SHP77 treated with DMSO at 0.1 percent for 48 hours (cell line): ENCODE data around the gene BRD7.

ENCODE experiments used
- DNase-seq: peaks from one replicate; lab custom pipeline; 2025; lab: John Stamatoyannopoulos, UW

The BRD7 gene

DNA sequence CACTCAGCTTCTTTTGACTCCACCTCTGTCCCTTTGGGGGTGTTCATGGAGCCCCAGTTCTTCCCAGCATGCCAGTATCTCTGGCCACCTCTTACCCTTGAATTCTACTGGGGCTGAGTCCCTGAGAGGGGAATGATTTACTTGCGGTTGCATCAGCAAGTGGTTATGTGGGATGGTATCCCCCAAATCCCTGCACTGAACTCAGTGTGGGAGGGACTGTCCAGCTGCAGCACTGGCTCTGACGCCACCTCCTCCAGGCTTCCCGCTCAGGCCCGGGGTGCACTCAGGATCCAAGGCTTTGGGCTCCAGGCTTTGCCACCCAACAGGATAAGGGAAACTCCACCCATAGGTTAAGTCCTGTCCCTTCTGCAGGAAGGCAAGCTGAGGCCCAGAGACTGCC lies 21.1 kb upstream of the BRD7 start:
- no peak for DNase-seq

- DNase-seq: no peak
Observed at GRCh38 chr16:50388496-50388895, 19.7 kb upstream of the BRD7 start.

DNA sequence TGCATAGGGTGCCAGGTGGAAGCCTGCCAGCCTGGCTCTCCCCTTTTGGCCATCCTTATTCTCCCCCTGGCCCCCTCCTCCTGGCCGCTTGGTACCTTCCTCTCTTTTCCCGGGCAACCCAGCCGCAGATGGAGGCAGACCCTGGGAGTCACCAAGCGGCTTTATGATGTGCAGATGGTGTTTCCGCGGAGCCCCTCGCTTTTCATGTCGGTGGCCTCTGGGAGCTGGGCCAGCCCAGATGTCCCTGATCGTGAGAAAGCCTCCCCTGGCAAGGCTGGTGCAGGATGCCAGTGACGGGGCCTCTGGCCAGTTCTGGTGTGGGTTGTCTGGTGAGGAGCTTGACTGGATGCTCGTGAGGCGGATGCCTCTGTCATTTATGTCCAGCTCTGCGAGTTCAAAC lies 18.0 kb upstream of the BRD7 start:
- DNase-seq: no peak

- no peak for DNase-seq
Observed at GRCh38 chr16:50386139-50386538, 17.4 kb upstream of the BRD7 start.

- DNase-seq: no peak
Observed at GRCh38 chr16:50384500-50385135, 15.8 kb upstream of the BRD7 start.

- no peak for DNase-seq
Observed at GRCh38 chr16:50381679-50382440, 13.1 kb upstream of the BRD7 start.

DNA sequence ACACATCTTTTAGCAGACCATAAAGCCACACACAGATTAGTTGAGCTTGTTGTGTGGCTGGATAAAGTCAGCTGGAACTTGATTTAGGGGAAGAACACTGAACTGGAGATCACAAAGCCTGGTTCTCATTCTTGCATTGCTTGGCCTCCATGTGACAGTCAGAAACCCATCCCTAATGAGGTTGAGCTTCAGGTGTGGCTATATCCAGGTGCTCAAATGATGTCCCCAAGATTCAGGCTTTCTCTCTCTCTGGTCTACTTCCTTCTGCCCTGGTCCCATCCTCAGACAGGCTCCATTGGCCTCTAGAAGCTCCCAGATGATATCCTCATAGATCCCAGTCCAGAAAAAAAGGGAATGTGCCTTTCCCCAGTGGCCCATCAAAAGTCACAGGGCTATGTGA lies 9.6 kb upstream of the BRD7 start:
- no peak for DNase-seq

DNA sequence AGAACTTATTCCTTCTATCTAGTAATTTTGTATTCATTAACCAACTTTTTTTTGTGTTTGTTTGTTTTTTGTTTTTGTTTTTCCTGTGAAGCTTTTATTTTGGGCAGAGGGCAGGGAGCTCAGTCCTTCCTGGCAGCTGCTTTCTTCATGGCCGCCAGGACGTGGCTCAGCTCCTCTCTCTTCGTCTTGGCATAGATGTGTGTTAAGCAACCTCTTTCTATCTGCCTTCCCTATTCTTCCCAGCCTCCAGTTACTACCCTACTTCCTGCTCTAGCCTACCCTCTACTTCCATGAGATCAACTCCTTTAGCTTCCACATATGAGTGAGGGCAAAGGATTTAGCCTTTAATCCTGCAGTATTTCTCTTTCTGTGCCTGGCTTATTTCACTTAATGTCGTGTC lies 8.2 kb upstream of the BRD7 start:
- no peak for DNase-seq

DNA sequence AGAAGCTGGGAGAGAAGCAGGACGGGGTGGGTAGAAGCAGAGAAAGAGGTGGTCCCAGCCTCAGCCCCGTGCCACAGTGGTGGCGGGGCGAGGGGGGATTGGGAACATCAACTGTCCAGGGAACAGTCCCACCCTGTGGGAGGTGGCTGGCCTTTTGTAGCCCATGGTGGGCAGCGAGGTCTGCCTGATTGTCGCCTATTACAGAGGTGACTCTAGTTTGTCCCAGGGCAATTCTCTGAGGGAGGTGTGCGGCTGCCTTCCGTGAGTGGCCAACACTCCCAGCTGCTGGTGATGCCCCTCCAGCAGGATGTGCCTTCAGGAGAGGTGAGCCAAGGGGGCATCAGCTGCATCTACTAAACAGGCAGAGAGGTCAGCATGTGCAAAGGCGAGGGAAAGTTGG lies 5.0 kb upstream of the BRD7 start:
- DNase-seq: no peak

DNA sequence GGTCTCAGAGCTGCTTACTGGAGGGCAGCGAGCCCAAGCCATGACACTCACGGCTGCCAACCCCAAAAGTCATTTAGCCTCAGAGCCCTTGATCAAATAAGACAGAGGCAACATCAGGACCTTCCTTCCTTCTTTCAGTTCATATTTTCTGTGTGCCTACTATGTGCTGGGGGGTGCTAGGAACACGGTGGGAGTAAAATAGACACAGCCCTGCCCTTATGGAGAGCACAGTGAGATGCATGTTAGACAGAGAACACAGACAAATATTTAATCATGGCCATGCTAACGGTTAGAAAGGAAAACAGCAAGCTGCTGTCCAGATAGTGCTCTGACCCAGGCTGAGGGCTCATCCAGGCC lies 4.5 kb upstream of the BRD7 start:
- no peak for DNase-seq

DNA sequence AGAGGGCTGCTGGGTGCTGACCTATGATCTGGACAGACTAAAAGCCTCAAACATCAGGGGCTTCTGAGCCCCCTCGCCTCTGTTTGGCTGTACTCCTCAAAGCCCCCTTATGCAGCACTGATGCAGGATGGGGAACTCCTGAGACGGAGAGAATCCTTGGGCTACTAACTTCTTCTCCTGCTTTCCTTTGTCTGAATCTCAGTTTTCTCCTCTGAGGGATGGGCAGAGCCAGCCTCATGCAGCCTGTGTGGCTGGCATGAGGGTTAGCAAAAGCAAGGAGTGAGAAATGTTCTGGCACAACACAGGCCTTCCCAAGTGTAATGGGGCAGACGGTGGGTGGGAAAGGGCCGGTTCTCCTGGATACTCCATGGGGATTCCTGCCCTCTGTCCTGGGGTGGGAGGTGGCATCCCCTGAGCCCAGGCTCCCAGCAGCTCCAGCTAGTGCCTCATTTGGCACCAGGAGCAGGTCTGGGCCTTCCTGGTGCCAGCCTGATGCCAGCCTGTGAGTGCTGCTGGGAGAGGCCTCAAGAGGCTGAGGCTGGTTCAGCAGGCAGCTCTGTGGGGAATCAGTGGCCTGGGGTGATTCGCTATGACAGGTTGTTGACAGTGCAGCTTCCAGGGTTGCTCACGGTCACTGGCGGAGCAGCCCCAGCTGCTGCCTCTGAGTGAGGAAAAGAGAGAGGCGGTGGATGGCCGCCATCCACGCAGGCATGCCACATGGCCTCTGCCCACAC lies 4.0 kb upstream of the BRD7 start:
- DNase-seq: no peak

GRCh38 chr16:50371936-50372595 lies 3.3 kb upstream of the BRD7 start:
- DNase-seq: no peak

GRCh38 chr16:50371036-50371716 lies 2.4 kb upstream of the BRD7 start:
- no peak for DNase-seq

DNA sequence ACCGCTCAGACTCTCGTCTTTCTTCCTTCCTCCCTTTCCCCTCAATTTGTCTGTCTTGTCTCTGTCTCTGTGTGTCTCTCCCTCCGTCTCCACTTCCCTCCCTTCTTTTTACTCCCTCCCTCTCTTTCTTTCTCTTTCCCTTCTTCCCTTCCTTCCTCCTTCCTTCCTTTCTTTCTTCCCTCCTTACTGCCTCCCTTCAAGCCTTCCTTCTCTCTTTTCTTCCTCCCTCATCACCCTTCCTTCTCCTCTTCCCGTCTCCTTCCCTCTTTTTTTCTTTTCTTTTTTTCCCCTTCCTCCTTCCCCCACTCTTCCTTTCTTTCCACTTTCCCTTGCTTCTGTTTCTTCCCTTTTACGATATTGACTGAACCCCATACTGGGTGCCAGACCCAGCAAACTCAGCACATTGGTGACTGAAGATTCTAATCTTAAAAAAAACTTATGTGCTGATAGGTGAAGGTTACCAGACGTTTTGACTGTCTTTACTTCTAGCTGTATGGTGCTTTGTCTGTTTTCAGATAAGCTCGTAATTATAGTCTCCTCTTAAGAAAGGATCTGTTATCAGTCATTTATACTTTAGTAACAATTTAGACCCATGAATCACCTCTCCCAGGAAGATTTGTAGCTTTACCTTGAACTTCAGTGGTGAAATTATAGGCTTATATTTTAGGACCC lies 481 bp upstream of the BRD7 start:
- no peak for DNase-seq

- DNase-seq: no peak
Observed at GRCh38 chr16:50367777-50368409, 895 bp downstream of the BRD7 start.

DNA sequence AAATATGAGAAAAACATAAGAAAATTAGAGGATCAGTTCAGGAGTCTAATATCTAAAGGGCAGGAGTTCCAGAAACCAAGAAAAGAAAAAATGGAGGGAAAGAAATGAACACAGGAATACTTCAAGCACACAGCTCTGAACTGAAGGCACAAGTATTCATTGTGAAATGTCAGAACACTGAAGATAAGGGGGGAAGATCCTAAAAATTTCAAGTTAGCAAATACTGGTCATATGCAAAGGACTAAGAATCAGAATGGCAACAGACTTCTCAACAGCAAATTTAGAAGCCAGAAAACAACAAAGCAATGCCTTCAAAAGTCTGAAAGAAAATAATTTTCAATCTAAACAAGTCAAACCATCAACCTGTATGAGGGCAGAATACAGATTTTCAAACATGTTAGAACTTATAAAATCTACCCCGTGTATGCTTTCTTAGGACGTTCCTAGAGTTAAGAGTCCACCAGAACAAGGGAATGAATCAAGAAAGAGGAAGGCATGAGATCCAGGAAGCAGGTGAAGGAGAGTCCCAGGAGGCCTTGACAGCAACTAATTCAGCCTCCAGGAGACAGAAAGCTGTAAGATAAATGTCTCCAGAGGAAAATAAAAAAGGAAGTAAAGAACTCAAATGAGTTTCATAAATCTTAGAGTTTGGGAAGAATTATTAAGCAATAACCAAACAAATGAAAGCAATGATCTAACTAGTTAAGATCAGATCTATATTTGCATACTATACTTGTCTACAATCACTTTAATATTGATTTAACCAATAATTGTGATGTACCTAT lies 2.8 kb downstream of the BRD7 start:
- DNase-seq: no peak

DNA sequence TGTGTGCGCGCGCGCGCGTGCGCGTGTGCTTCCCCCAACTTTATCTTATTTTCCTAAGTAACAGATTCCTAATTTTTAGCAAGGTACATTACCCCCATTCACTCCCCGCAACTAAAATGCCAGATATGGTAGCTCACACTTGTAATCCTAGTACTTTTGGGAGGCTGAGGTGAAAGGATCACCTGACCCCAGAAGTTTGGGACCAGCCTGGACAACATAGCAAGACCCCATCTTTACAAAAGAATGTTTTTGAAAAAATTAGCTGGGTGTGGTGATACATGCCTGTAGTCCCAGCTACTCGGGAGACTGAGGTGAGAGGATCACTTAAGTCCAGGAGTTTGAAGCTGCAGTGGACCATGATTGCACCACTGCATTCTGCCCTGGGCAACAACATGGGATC lies 5.1 kb downstream of the BRD7 start:
- DNase-seq: no peak

DNA sequence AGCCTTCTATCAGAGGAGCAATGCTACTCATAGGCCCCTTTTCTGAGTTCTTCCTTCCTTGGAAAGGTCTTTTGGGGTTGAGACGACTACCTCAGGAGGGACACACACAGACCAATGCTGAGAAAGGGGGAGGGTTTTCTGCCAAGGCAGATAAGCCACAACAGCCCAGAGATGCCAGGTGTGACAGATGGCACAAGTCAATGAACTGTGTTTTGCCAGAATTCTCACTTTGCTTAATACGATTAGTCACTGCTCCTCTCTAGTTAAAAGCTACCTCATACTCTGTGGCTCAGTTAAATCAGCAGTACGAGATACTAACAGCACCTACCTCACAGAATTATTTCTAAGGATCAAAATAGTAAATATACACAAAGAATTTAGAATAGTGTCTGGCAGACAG lies 8.0 kb downstream of the BRD7 start:
- DNase-seq: no peak

DNA sequence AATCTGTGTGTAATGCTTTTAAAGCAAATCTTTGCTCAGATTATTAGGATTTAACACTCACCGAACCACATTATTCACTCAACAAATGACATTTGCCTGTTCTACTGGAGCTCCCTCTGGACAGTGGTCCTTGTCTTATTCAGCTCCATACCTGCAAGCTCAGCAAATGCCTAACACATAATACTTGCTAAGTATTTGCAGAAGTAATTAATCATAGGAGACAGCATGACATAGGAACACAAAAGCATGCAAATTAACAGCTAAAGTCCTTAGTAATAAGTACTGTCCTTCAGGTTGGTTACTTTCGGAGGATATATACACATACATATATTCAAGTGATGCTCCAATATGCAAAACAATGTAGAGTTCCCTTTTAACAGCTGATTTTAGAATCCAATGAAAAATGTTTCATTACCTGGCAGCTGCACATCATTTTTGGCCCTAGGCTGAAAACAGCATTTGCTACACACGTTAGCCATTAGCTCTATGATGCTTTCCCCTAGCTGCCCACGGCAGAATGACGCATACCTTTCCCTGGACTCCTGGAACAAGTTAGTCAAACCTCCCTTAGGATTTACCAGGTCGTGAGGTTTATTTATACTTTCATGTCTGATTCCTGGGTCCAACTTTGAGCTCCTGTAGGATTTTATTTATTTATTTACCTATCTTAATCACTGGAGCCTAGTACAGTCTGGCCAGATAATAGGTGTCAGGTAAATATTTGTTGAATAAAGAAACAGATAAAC lies 8.6 kb downstream of the BRD7 start:
- DNase-seq: no peak

DNA sequence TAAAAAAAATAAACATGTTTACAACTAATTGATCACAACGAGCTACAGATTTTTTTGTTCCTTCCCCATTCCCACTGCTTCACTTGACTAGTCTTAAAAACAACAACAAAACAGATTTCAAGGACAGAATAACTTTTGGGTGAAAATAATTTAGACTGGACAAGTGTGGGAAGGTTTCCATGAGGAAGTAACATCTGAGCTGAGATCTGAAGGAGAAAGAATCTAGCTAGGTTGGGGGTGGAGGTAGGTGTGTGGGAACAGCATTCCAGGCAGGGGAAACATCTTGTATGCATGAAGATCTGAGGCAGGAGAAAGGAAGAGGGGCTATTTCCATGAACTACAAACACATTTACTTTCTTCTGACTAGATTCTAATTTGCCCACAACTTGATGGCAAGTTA lies 9.2 kb downstream of the BRD7 start:
- no peak for DNase-seq
